MCF 10A (cell line): ENCODE data around the gene WNT7B. TPM values are rescaled to one million over a fixed set of nuclear protein-coding genes. Genes with fewer than 3 reads are reported as not detected.

Source experiments
- BruUV-seq: library from RNA; stranded (reverse); fragments of 400-500 nt; replicated peaks from 2 replicates; lab custom pipeline; 2021; lab: Mats Ljungman, UMichigan
- CTCF ChIA-PET: fragments of 300-600 bp; sonication (Branson Sonifier 250); formaldehyde crosslinking; extraction: SDS; loops from one replicate; lab custom pipeline; 2021; ENCODE audit warnings: antibody characterized with exemption, inconsistent platforms; lab: Yijun Ruan, JAX
- POLR2A ChIA-PET: fragments of 300-600, 350-650 bp; sonication (Branson Sonifier 250); formaldehyde crosslinking; extraction: SDS; loops from one replicate; lab custom pipeline; 2020; ENCODE audit warnings: antibody characterized with exemption, inconsistent platforms; lab: Yijun Ruan, JAX
- DNase-seq: peaks from one replicate; pipeline ENCODE4 v3.0.0-alpha.2; 2018; ENCODE audit not compliant: unreplicated experiment
- H3K27ac Mint-ChIP-seq: one replicate; pipeline ENCODE4 v1.8.0; 2022; ENCODE audit warnings: mild to moderate bottlenecking, low read depth, mixed read lengths; ENCODE audit not compliant: unreplicated experiment
- H3K27me3 Mint-ChIP-seq: one replicate; pipeline ENCODE4 v1.8.0; 2022; ENCODE audit warnings: mixed read lengths; ENCODE audit not compliant: insufficient read depth, unreplicated experiment
- H3K36me3 Mint-ChIP-seq: one replicate; pipeline ENCODE4 v1.8.0; 2022; ENCODE audit warnings: mild to moderate bottlenecking, moderate library complexity, mixed read lengths; ENCODE audit not compliant: insufficient read depth, unreplicated experiment
- H3K4me1 Mint-ChIP-seq: one replicate; pipeline ENCODE4 v1.8.0; 2022; ENCODE audit warnings: mixed read lengths; ENCODE audit not compliant: insufficient read depth, unreplicated experiment
- H3K4me3 Mint-ChIP-seq: one replicate; pipeline ENCODE4 v1.8.0; 2022; ENCODE audit warnings: mild to moderate bottlenecking, moderate library complexity, mixed read lengths; ENCODE audit not compliant: unreplicated experiment
- H3K9me3 Mint-ChIP-seq: one replicate; pipeline ENCODE4 v1.8.0; 2022; ENCODE audit warnings: mixed read lengths; ENCODE audit not compliant: unreplicated experiment
- intact Hi-C: fragments of 100-400 bp; cut with micrococcal nuclease; formaldehyde crosslinking; loops from 2 replicates; pipeline ENCODE4 v1.14.1; 2022
- total RNA-seq: library from RNA; stranded (reverse); gene quantifications from 2 replicates; pipeline ENCODE4 v1.2.3, GENCODE V29; 2022
- TF ChIP-seq, protein P1 (sequence below): fragments of 200-600 bp; IDR thresholded peaks from one replicate; pipeline ENCODE4 v1.8.0; 2022; ENCODE audit warnings: antibody characterized with exemption, mild to moderate bottlenecking; ENCODE audit not compliant: unreplicated experiment

Gene WNT7B
- total RNA-seq, 1 experiment from 2014 or later, result 0.28 TPM

DNA sequence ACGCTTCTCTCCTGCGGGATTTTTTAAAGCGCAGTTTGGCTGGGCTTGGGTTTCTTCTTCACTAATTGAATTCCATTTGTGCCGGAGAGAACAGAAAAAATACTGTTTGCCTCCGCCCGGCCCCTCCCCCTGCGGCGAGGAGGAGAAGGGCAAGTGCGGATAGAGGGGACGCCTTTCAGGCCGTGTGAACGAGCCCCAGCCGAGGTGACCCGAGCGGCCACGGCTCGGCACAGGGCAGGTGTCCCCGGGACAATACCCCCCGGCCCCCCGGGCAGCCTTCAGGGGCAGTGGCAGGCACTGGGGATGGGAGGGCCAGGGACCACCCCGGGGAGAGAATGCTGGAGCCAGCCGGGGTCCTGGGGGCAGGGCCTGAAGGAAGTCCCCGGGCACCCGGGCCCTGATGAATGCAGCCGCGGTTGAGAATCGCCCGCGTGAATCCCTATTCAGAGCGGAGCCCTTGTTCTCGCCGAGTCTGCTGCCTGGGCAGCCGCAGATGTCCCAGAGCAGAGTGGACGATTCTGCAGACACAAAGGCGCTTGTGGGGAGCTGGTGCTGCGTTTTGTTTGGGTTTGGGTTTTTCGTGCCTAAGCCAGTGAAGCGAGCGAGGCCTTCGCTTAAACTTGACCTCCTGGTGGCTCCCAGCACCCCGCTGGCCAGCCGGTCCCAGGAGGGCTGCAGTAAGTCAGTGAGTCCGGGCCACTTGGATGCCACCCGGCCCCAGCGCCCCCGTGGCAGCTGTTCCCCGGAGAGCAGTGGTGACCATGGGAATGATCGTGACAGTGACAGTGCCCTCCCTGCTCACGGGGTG is 96.0 kb downstream of the WNT7B start:
- ChIA-PET CTCF (interaction anchor here (0.8 kb wide), 1 partner anchor 17 kb away, joined by 3 read pairs; no protein-coding TSS in a partner anchor), POLR2A (no interaction called here)
- no peak overlapping the region for H3K27ac Mint-ChIP-seq
- H3K9me3 Mint-ChIP-seq, result no peaks in the 10 kb centered on the region
- BruUV-seq, result no TSS peak
- H3K27me3 Mint-ChIP-seq, result no peaks in the 10 kb centered on the region
- intact Hi-C loops, result no loop called here
- peaks cover 7% of the 10 kb centered on the region for H3K36me3 Mint-ChIP-seq
- H3K4me1 Mint-ChIP-seq, result no peaks in the 10 kb centered on the region
- DNase-seq, result no peak
- TF ChIP-seq, protein P1, sequence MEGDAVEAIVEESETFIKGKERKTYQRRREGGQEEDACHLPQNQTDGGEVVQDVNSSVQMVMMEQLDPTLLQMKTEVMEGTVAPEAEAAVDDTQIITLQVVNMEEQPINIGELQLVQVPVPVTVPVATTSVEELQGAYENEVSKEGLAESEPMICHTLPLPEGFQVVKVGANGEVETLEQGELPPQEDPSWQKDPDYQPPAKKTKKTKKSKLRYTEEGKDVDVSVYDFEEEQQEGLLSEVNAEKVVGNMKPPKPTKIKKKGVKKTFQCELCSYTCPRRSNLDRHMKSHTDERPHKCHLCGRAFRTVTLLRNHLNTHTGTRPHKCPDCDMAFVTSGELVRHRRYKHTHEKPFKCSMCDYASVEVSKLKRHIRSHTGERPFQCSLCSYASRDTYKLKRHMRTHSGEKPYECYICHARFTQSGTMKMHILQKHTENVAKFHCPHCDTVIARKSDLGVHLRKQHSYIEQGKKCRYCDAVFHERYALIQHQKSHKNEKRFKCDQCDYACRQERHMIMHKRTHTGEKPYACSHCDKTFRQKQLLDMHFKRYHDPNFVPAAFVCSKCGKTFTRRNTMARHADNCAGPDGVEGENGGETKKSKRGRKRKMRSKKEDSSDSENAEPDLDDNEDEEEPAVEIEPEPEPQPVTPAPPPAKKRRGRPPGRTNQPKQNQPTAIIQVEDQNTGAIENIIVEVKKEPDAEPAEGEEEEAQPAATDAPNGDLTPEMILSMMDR, result no peak
- H3K4me3 Mint-ChIP-seq, result no peak overlapping the region

DNA sequence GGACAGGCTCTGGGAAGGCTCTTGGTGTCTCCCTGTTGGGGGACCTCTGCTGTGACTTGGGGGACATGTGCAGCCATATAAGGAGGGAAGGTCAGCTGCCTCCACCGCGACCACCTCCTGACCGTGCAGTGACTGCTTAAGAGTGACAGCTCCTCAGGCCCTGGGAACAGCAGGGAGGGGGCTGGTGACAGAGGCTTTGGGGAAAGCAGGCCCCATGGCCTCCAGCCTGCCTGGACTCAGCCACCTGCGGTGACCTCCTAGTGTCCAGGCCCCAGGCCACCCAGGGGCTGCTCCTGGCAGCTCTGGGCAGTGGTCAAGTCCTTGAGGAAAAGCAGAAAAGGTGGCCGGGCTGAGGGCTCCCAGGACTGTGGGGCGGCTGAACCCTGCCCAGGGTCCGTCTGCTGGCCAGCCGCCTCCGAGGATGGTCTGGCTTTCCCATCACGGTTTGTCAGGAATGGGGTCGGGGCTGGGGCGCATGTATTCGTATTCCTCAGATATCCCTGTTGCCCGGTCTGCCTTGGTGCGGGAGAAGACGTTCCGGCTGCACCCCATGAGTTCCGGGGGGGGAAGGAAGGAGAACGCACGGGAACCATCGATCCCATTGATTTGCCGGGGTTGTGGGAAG is 96.8 kb downstream of the WNT7B start:
- no peaks in the 10 kb centered on the region for H3K4me1 Mint-ChIP-seq
- CTCF ChIA-PET, result no interaction called here
- DNase-seq, result no peak
- peaks cover 7% of the 10 kb centered on the region for H3K36me3 Mint-ChIP-seq
- intact Hi-C loops, result no loop called here
- TF ChIP-seq, protein P1, result no peak
- POLR2A ChIA-PET, result no interaction called here
- no peak overlapping the region for H3K27ac Mint-ChIP-seq
- no peaks in the 10 kb centered on the region for H3K9me3 Mint-ChIP-seq
- no peak overlapping the region for H3K4me3 Mint-ChIP-seq
- peaks cover 5% of the 10 kb centered on the region for H3K27me3 Mint-ChIP-seq
- BruUV-seq, result no TSS peak

DNA sequence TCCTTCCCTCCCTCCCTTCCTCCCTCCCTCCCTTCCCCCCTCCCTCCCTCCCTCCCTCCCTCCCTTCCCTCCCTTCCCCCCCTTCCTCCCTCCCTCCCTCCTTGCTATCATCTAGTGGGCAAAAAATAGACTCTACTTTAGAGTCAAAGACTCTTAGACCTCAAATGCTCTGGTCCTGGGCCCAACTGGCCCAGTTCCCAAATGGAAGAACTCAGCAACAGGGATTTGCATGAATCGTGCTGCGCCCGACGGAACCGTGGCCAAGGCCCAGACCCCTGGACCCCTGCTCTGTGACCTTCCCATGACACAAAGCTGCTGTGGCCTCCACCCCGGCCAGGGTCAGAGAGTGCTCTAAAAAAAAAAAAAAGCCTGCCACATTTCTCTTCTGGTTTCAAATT is 97.4 kb downstream of the WNT7B start:
- Mint-ChIP-seq H3K27me3 (peaks cover 11% of the 10 kb centered on the region), H3K4me3 (no peak overlapping the region), H3K36me3 (peaks cover 7% of the 10 kb centered on the region), H3K4me1 (no peaks in the 10 kb centered on the region), H3K9me3 (no peaks in the 10 kb centered on the region), H3K27ac (no peak overlapping the region)
- no TSS peak for BruUV-seq
- POLR2A ChIA-PET, result no interaction called here
- CTCF ChIA-PET, result no interaction called here
- no peak for DNase-seq
- intact Hi-C loops, result no loop called here
- TF ChIP-seq, protein P1, result no peak

GRCh38 chr22:45878901-45879551 is 97.9 kb downstream of the WNT7B start:
- DNase-seq, result no peak
- Mint-ChIP-seq H3K9me3 (no peaks in the 10 kb centered on the region), H3K27me3 (peaks cover 17% of the 10 kb centered on the region), H3K4me3 (no peak overlapping the region), H3K27ac (no peak overlapping the region), H3K4me1 (no peaks in the 10 kb centered on the region), H3K36me3 (peaks cover 8% of the 10 kb centered on the region)
- no TSS peak for BruUV-seq
- intact Hi-C loops, result no loop called here
- ChIA-PET CTCF (interaction anchor here (1.7 kb wide), 1 partner anchor 15 kb away, joined by 15 read pairs; no protein-coding TSS in a partner anchor), POLR2A (no interaction called here)
- TF ChIP-seq, protein P1, result no peak
